Upper lobe of left lung (tissue), 4 donors: ENCODE data around the gene MYO3B.

ENCODE experiments used
- CTCF ChIP-seq, 6 experiments: fragments of 450-650 bp in 4 of 6; fragments of 200-600 bp in 2 of 6; sonication (generic) in 2 of 6; IDR thresholded peaks; one replicate each; pipeline ENCODE4 v1.5.1; 2016 to 2019; ENCODE audit warnings: antibody characterized with exemption in 6 of 6
- POLR2A ChIP-seq, 4 donors: fragments of 450-650 bp; IDR thresholded peaks; one replicate each; pipeline ENCODE4 v1.5.1; 2016 to 2017; ENCODE audit warnings: antibody characterized with exemption in 4 of 4, mild to moderate bottlenecking in 2 of 4

- TF ChIP-seq CTCF (IDR thresholded peaks at IDR 0.05) (no peak), POLR2A (IDR thresholded peaks at IDR 0.05) (no peak)
Measured at GRCh38 chr2:170292415-170292814, 114.5 kb downstream of the MYO3B start.
